HEK293 (cell line): ENCODE results near the gene ARHGAP30.

ENCODE experiments used
- HOXD13 ChIP-seq: sonication (generic); formaldehyde crosslinking; IDR thresholded peaks from 2 replicates; pipeline ENCODE4 v1.8.0; 2022; ENCODE audit warnings: missing genetic modification reagents, borderline replicate concordance
- SP3 ChIP-seq: fragments of 450-650 bp; formaldehyde crosslinking; IDR thresholded peaks from 2 replicates; pipeline ENCODE4 v1.5.1; 2016; ENCODE audit warnings: missing biosample characterization, missing genetic modification characterization
- ZNF155 ChIP-seq: fragments of 450-650 bp; formaldehyde crosslinking; IDR thresholded peaks from 2 replicates; pipeline ENCODE4 v1.5.1; 2016; ENCODE audit warnings: missing biosample characterization, missing genetic modification characterization
- ZNF174 ChIP-seq: fragments of 450-650 bp; formaldehyde crosslinking; IDR thresholded peaks from 2 replicates; pipeline ENCODE4 v1.5.0; 2017; ENCODE audit warnings: missing biosample characterization, mild to moderate bottlenecking, missing genetic modification characterization
- ZNF248 ChIP-seq: fragments of 450-650 bp; formaldehyde crosslinking; IDR thresholded peaks from 2 replicates; pipeline ENCODE4 v1.5.1; 2017; ENCODE audit warnings: missing biosample characterization, missing genetic modification characterization
- ZNF266 ChIP-seq: fragments of 450-650 bp; formaldehyde crosslinking; IDR thresholded peaks from 2 replicates; pipeline ENCODE4 v1.5.1; 2016; ENCODE audit warnings: missing biosample characterization, missing genetic modification characterization, low read depth
- ZNF596 ChIP-seq: fragments of 450-650 bp; IDR thresholded peaks from 2 replicates; pipeline ENCODE4 v1.5.0; 2018; ENCODE audit warnings: missing biosample characterization, mild to moderate bottlenecking, missing genetic modification characterization, moderate library complexity
- ZNF621 ChIP-seq: fragments of 450-650 bp; formaldehyde crosslinking; IDR thresholded peaks from 2 replicates; pipeline ENCODE4 v1.5.1; 2017; ENCODE audit warnings: missing biosample characterization, missing genetic modification characterization
- ZNF768 ChIP-seq: fragments of 450-650 bp; formaldehyde crosslinking; IDR thresholded peaks from 2 replicates; pipeline ENCODE4 v1.5.1; 2018; ENCODE audit warnings: missing biosample characterization, mild to moderate bottlenecking, missing genetic modification characterization
- ZNF776 ChIP-seq: fragments of 450-650 bp; formaldehyde crosslinking; IDR thresholded peaks from 2 replicates; pipeline ENCODE4 v1.5.0; 2017; ENCODE audit warnings: missing biosample characterization, missing genetic modification characterization, borderline replicate concordance
- TF ChIP-seq, protein P1 (sequence below): fragments of 450-650 bp; formaldehyde crosslinking; IDR thresholded peaks from 2 replicates; pipeline ENCODE4 v1.5.1; 2016; ENCODE audit warnings: missing biosample characterization, missing genetic modification characterization
- TF ChIP-seq, protein P2 (sequence below): fragments of 450-650 bp; formaldehyde crosslinking; IDR thresholded peaks from 2 replicates; pipeline ENCODE4 v1.5.1; 2017; ENCODE audit warnings: missing biosample characterization, missing genetic modification characterization
- TF ChIP-seq, protein P3 (sequence below): fragments of 450-650 bp; formaldehyde crosslinking; IDR thresholded peaks from 2 replicates; pipeline ENCODE4 v1.5.1; 2016; ENCODE audit warnings: missing biosample characterization, missing genetic modification characterization
- TF ChIP-seq, protein P4 (sequence below): fragments of 450-650 bp; IDR thresholded peaks from 2 replicates; pipeline ENCODE4 v1.5.1; 2018; ENCODE audit warnings: missing biosample characterization, mild to moderate bottlenecking, missing genetic modification characterization

DNA sequence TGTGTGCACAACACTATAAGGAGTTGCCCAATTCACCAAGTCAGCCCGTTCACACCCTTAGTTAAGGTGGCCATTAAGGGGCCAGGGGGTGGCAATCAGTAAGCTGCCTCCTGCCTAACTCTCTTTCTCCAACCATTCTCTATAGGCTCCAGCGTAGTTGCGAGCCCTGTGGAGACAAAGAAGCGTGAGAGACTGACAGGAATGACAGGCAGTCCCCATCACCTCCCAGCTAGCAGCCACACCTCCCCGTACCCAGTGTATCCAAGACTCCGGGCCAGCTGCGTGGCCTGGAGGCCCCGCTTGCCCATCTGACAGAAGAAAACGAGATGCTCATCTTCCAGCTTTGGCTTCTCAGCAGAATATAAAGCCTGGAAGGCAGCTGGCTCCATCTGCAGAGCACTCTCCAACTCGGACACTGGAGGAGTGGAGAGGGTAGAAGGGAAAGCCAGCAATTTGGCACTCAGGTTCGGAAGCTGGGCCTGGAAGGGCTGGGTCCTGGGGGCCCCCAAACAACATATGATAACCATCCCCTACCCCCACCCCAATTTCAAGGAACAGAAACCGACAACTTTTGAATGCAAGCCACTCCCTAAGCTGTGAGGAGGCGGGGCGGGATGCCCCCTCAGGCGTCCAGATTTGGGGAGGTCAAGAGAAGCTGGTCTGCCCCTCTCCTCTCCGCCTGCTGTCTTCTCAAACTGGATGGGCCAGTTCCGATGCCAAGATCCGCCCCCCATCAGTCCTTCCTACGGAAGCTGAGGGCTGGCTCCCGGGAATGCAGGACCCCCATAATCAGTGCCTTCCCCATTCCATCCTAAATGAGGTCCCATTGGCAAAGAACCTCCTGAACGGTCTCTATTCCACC, 31.8 kb downstream of the ARHGAP30 start:
- TF ChIP-seq, protein P1, sequence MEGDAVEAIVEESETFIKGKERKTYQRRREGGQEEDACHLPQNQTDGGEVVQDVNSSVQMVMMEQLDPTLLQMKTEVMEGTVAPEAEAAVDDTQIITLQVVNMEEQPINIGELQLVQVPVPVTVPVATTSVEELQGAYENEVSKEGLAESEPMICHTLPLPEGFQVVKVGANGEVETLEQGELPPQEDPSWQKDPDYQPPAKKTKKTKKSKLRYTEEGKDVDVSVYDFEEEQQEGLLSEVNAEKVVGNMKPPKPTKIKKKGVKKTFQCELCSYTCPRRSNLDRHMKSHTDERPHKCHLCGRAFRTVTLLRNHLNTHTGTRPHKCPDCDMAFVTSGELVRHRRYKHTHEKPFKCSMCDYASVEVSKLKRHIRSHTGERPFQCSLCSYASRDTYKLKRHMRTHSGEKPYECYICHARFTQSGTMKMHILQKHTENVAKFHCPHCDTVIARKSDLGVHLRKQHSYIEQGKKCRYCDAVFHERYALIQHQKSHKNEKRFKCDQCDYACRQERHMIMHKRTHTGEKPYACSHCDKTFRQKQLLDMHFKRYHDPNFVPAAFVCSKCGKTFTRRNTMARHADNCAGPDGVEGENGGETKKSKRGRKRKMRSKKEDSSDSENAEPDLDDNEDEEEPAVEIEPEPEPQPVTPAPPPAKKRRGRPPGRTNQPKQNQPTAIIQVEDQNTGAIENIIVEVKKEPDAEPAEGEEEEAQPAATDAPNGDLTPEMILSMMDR (tag by site-specific recombination) = no peak
- no peak for TF ChIP-seq ZNF776 (tag by site-specific recombination)
- TF ChIP-seq ZNF596 (tag by site-specific recombination) = no peak
- no peak for TF ChIP-seq SP3 (tag by site-specific recombination)
- TF ChIP-seq, protein P2, sequence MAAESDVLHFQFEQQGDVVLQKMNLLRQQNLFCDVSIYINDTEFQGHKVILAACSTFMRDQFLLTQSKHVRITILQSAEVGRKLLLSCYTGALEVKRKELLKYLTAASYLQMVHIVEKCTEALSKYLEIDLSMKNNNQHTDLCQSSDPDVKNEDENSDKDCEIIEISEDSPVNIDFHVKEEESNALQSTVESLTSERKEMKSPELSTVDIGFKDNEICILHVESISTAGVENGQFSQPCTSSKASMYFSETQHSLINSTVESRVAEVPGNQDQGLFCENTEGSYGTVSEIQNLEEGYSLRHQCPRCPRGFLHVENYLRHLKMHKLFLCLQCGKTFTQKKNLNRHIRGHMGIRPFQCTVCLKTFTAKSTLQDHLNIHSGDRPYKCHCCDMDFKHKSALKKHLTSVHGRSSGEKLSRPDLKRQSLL (tag by site-specific recombination) = no peak
- TF ChIP-seq ZNF248 (tag by site-specific recombination) = no peak
- TF ChIP-seq ZNF155 (tag by site-specific recombination) = no peak
- TF ChIP-seq ZNF621 (tag by site-specific recombination) = no peak
- TF ChIP-seq ZNF768 (tag by site-specific recombination) = no peak
- no peak for TF ChIP-seq ZNF266 (tag by site-specific recombination)
- TF ChIP-seq, protein P3, sequence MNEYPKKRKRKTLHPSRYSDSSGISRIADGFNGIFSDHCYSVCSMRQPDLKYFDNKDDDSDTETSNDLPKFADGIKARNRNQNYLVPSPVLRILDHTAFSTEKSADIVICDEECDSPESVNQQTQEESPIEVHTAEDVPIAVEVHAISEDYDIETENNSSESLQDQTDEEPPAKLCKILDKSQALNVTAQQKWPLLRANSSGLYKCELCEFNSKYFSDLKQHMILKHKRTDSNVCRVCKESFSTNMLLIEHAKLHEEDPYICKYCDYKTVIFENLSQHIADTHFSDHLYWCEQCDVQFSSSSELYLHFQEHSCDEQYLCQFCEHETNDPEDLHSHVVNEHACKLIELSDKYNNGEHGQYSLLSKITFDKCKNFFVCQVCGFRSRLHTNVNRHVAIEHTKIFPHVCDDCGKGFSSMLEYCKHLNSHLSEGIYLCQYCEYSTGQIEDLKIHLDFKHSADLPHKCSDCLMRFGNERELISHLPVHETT (tag by site-specific recombination) = no peak
- no peak for TF ChIP-seq ZNF174 (tag by site-specific recombination)
- TF ChIP-seq, protein P4, sequence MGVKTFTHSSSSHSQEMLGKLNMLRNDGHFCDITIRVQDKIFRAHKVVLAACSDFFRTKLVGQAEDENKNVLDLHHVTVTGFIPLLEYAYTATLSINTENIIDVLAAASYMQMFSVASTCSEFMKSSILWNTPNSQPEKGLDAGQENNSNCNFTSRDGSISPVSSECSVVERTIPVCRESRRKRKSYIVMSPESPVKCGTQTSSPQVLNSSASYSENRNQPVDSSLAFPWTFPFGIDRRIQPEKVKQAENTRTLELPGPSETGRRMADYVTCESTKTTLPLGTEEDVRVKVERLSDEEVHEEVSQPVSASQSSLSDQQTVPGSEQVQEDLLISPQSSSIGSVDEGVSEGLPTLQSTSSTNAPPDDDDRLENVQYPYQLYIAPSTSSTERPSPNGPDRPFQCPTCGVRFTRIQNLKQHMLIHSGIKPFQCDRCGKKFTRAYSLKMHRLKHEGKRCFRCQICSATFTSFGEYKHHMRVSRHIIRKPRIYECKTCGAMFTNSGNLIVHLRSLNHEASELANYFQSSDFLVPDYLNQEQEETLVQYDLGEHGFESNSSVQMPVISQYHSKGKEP = no peak
- TF ChIP-seq HOXD13 (CRISPR knock-in tag) = no peak
